ENCODE data around the gene TSPAN2.

GRCh38 chr1:115077286-115077983, 11.9 kb downstream of the TSPAN2 start:
- TF ChIP-seq, protein P1, sequence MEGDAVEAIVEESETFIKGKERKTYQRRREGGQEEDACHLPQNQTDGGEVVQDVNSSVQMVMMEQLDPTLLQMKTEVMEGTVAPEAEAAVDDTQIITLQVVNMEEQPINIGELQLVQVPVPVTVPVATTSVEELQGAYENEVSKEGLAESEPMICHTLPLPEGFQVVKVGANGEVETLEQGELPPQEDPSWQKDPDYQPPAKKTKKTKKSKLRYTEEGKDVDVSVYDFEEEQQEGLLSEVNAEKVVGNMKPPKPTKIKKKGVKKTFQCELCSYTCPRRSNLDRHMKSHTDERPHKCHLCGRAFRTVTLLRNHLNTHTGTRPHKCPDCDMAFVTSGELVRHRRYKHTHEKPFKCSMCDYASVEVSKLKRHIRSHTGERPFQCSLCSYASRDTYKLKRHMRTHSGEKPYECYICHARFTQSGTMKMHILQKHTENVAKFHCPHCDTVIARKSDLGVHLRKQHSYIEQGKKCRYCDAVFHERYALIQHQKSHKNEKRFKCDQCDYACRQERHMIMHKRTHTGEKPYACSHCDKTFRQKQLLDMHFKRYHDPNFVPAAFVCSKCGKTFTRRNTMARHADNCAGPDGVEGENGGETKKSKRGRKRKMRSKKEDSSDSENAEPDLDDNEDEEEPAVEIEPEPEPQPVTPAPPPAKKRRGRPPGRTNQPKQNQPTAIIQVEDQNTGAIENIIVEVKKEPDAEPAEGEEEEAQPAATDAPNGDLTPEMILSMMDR (IDR thresholded peaks at IDR 0.05), result no peak
- TF ChIP-seq EP300 (IDR thresholded peaks at IDR 0.05) (no peak), POLR2AphosphoS5 (IDR thresholded peaks at IDR 0.05) (no peak)
